HepG2 (cell line): Measurements from ENCODE around the gene TIAM1. TPM values are rescaled to one million over a fixed set of nuclear protein-coding genes. Genes with fewer than 3 reads are reported as not detected.

Experiments
- ATAC-seq: fragments of 200-7000 bp; cut with Tn5 transposase; 3 replicates; pipeline ENCODE4 v1.9.1; 2020; ENCODE audit warnings: mild to moderate bottlenecking, moderate library complexity
- BruUV-seq: library from RNA; stranded (reverse); fragments of 400-500 nt; replicated peaks from 2 replicates; lab custom pipeline; 2021; lab: Mats Ljungman, UMichigan
- CTCF ChIA-PET: fragments of 300-600 bp; formaldehyde crosslinking; extraction: SDS; loops from one replicate; lab custom pipeline; 2021; ENCODE audit warnings: low total read pairs, inconsistent platforms, low intra/inter-chr PET ratio; lab: Yijun Ruan, JAX
- POLR2A ChIA-PET: fragments of 350-600 bp; sonication (Branson Sonifier 250); formaldehyde crosslinking; loops from one replicate; lab custom pipeline; 2020; ENCODE audit warnings: antibody characterized with exemption, inconsistent platforms; lab: Yijun Ruan, JAX
- DNase-seq: peaks from one replicate; pipeline ENCODE4 v3.0.0-alpha.2; 2015; ENCODE audit warnings: low spot score
- FAIRE-seq: peaks from 3 replicates; lab custom pipeline; 2011; peaks lifted over from hg19 to GRCh38; lab: Jason Lieb, UNC
- H2AFZ ChIP-seq: one replicate; pipeline ENCODE4 v1.6.1; 2011; ENCODE audit warnings: low read length, inconsistent platforms
- H3K27ac ChIP-seq: fragments of 300-600 bp; 3 replicates; pipeline ENCODE4 v1.8.0; 2011; ENCODE audit warnings: mixed run types, mild to moderate bottlenecking, mixed read lengths, low read length, inconsistent platforms; ENCODE audit not compliant: insufficient read depth; ENCODE audit errors: extremely low read length
- H3K27me3 ChIP-seq, 2 experiments: fragments of 200-600 bp in 1 of 2; 2 replicates in 1 of 2; 3 replicates in 1 of 2; pipeline versions ENCODE4 v1.6.0 to v1.8.0; 2011; ENCODE audit warnings: low read length in 2 of 2, mild to moderate bottlenecking in 2 of 2, moderate library complexity in 2 of 2, inconsistent platforms in 1 of 2; ENCODE audit not compliant: insufficient read depth in 2 of 2, control insufficient read depth in 1 of 2
- H3K36me3 ChIP-seq, 2 experiments: fragments of 200-600 bp in 1 of 2; replicated peaks in 1 of 2; 2 replicates in 1 of 2; 3 replicates in 1 of 2; pipeline versions ENCODE4 v1.5.1 to v1.8.0; 2011; ENCODE audit warnings: low read length in 2 of 2, inconsistent platforms in 1 of 2; ENCODE audit not compliant: insufficient read depth in 2 of 2, control insufficient read depth in 1 of 2
- H3K4me1 ChIP-seq: 2 replicates; pipeline ENCODE4 v1.5.1; 2012; ENCODE audit warnings: low read length, inconsistent platforms; ENCODE audit not compliant: insufficient read depth
- H3K4me2 ChIP-seq: 2 replicates; pipeline ENCODE4 v1.6.0; 2011; ENCODE audit warnings: low read depth, low read length, inconsistent platforms
- H3K4me3 ChIP-seq, 3 experiments: fragments of 200-600 bp in 1 of 3; sonication (generic), shearing (Covaris generic) in 1 of 3; replicated peaks in 1 of 3; 2 replicates each; pipeline ENCODE4 v1.5.1; 2011 to 2016; ENCODE audit warnings: low read length in 3 of 3, inconsistent platforms in 2 of 3, low read depth in 2 of 3, mild to moderate bottlenecking in 2 of 3, control low read depth in 1 of 3, mixed read lengths in 1 of 3; ENCODE audit not compliant: insufficient read depth in 1 of 3
- H3K79me2 ChIP-seq: one replicate; pipeline ENCODE4 v1.6.1; 2011; ENCODE audit warnings: low read length, inconsistent platforms; ENCODE audit not compliant: insufficient read depth
- H3K9ac ChIP-seq: 2 replicates; pipeline ENCODE4 v1.6.0; 2011; ENCODE audit warnings: mild to moderate bottlenecking, low read depth, low read length, inconsistent platforms; ENCODE audit not compliant: insufficient read depth
- H3K9me3 ChIP-seq: 2 replicates; pipeline ENCODE4 v1.5.1; 2012; ENCODE audit warnings: mild to moderate bottlenecking, low read length
- H4K20me1 ChIP-seq: 2 replicates; pipeline ENCODE4 v1.6.0; 2011; ENCODE audit warnings: inconsistent platforms, mild to moderate bottlenecking, low read length, moderate library complexity; ENCODE audit not compliant: insufficient read depth
- KAT8 ChIP-seq: IDR thresholded peaks from 2 replicates; pipeline ENCODE4 v1.6.1; 2016; ENCODE audit warnings: missing genetic modification reagents, missing compliant biosample characterization
- KDM2A ChIP-seq: sonication (generic); formaldehyde crosslinking; IDR thresholded peaks from 2 replicates; pipeline ENCODE4 v1.4.0; 2020; ENCODE audit warnings: low read depth, missing genetic modification reagents, borderline replicate concordance
- NAIF1 ChIP-seq: sonication (generic); formaldehyde crosslinking; IDR thresholded peaks from 2 replicates; pipeline ENCODE4 v1.5.0; 2020; ENCODE audit warnings: mild to moderate bottlenecking, missing genetic modification reagents, borderline replicate concordance
- SIN3B ChIP-seq: fragments of 150-350 bp; IDR thresholded peaks from 2 replicates; pipeline ENCODE4 v1.6.1; 2014; ENCODE audit warnings: low read length
- SRSF1 ChIP-seq: fragments of 200-400 bp; formaldehyde crosslinking; optimal IDR thresholded peaks from 2 replicates; pipeline ENCODE3; 2017; ENCODE audit warnings: mild to moderate bottlenecking, low read depth, low read length, moderate library complexity
- ZBTB7B ChIP-seq: sonication (generic); formaldehyde crosslinking; IDR thresholded peaks from 2 replicates; pipeline ENCODE4 v1.4.0; 2020; ENCODE audit warnings: missing genetic modification reagents
- ZKSCAN1 ChIP-seq: fragments of 150-350 bp; IDR thresholded peaks from 2 replicates; pipeline ENCODE4 v1.6.1; 2014; ENCODE audit warnings: low read length
- ZNF10 ChIP-seq: sonication (generic); formaldehyde crosslinking; IDR thresholded peaks from 2 replicates; pipeline ENCODE4 v1.4.0; 2020; ENCODE audit warnings: mild to moderate bottlenecking, low read depth, missing genetic modification reagents, borderline replicate concordance
- ZNF337 ChIP-seq: sonication (generic); formaldehyde crosslinking; IDR thresholded peaks from 2 replicates; pipeline ENCODE4 v1.5.1; 2020; ENCODE audit warnings: missing genetic modification reagents, low read depth, mild to moderate bottlenecking, borderline replicate concordance
- ZNF350 ChIP-seq: sonication (generic); formaldehyde crosslinking; IDR thresholded peaks from 2 replicates; pipeline ENCODE4 v1.4.0; 2020; ENCODE audit warnings: mild to moderate bottlenecking, low read depth, missing genetic modification reagents, borderline replicate concordance
- ZNF431 ChIP-seq: sonication (generic); formaldehyde crosslinking; IDR thresholded peaks from 2 replicates; pipeline ENCODE4 v1.9.0; 2022; ENCODE audit warnings: missing genetic modification reagents, low read depth, mild to moderate bottlenecking, borderline replicate concordance
- ZNF740 ChIP-seq: sonication (generic); formaldehyde crosslinking; IDR thresholded peaks from 2 replicates; pipeline ENCODE4 v1.4.0; 2020; ENCODE audit warnings: missing genetic modification reagents
- WGBS: methylation state at CpG from one replicate; pipeline ENCODE4 v1.1.6; 2017; ENCODE audit warnings: low lambda C conversion rate; 5-methylcytosine and 5-hydroxymethylcytosine counted together
- in situ Hi-C: cut with HindIII; loops from 2 replicates; pipeline ENCODE4 v1.10.0; 2017; ENCODE audit warnings: low pct_unique_long_range_greater_than_20kb; ENCODE audit not compliant: extremely low pct_ligation_motif_present
- intact Hi-C: fragments of 100-400 bp; cut with micrococcal nuclease; formaldehyde crosslinking; loops from one replicate; pipeline ENCODE4 v1.10.0; 2022; ENCODE audit not compliant: unreplicated experiment
- polyA plus RNA-seq, 8 experiments: library from polyadenylated mRNA; depleted of rRNA in 3 of 8; stranded (reverse) in 7 of 8; unstranded in 1 of 8; fragments of >200 nt; fragmentation: Illumina TruSeq in 4 of 8; extraction: Trizol in 4 of 8; gene quantifications; 2 replicates each; pipeline versions ENCODE4 v1.2.1 to v1.2.3, GENCODE V29; 2011 to 2016; ENCODE audit warnings: low read depth in 4 of 8, missing spikeins in 1 of 8, mixed read lengths in 1 of 8; ENCODE audit not compliant: insufficient read depth in 1 of 8
- total RNA-seq, 5 experiments: library from RNA; depleted of rRNA; stranded (reverse); fragments of >200 nt; fragmentation: Illumina TruSeq; extraction: Trizol; gene quantifications; 2 replicates each; pipeline ENCODE4 v1.2.3, GENCODE V29; 2016; ENCODE audit warnings: low read depth in 1 of 5
- TF ChIP-seq, protein P1 (sequence below): sonication (generic); formaldehyde crosslinking; IDR thresholded peaks from 2 replicates; pipeline ENCODE4 v1.8.0; 2022; ENCODE audit warnings: low read depth, missing genetic modification reagents
- TF ChIP-seq, protein P2 (sequence below): IDR thresholded peaks from 2 replicates; pipeline ENCODE4 v1.6.1; 2012; ENCODE audit warnings: low read depth, low read length, improper control_type of control experiment

TIAM1 gene
- total and polyA plus RNA-seq, 2 of the 13 experiments (the other 11 are each of a cell fraction or from before 2014, with no cell fraction given): 0.13 to 0.24 TPM

DNA sequence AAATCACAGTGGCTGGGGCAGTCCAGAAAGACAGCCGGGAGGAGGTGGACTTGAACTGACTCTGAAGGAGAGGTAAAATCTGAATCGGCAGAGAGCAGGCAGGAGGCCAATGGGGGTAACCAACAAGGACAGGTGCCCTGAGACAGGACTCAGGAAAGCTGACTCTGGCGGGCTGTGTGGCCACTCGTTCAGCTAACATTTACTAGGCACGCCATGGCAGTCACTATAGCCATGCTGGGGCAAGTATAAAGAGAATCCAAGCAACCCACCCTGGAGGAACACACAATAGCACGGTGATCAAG, 7.4 kb downstream of the TIAM1 start:
- CTCF ChIA-PET: no interaction called here
- in situ Hi-C loops: no loop called here

More for the DNA sequence above, 7.4 kb downstream of the TIAM1 start:
- H3K4me1 ChIP-seq: no peaks in the 10 kb centered on the region
- H3K4me2 ChIP-seq: no peak overlapping the region
- no peaks in the 10 kb centered on the region for H3K79me2 ChIP-seq
- FAIRE-seq (no peak), ATAC-seq (no peak), DNase-seq (no peak)
- H3K27me3 ChIP-seq: no peaks in the 10 kb centered on the region
- no peak overlapping the region for H3K9ac ChIP-seq
- H2AFZ ChIP-seq: no peak overlapping the region
- H3K27ac ChIP-seq: no peak overlapping the region
- intact Hi-C loops: no loop called here
- no TSS peak for BruUV-seq
- no peaks in the 10 kb centered on the region for H3K36me3 ChIP-seq
- H4K20me1 ChIP-seq: no peaks in the 10 kb centered on the region
- 23% methylated on average over 4 of the region's 6 CpGs for WGBS
- H3K4me3 ChIP-seq: no peak overlapping the region
- POLR2A ChIA-PET: no interaction called here
- TF ChIP-seq ZBTB7B (CRISPR knock-in tag): no peak
- no peak for TF ChIP-seq ZNF431 (CRISPR knock-in tag)
- TF ChIP-seq, protein P1, sequence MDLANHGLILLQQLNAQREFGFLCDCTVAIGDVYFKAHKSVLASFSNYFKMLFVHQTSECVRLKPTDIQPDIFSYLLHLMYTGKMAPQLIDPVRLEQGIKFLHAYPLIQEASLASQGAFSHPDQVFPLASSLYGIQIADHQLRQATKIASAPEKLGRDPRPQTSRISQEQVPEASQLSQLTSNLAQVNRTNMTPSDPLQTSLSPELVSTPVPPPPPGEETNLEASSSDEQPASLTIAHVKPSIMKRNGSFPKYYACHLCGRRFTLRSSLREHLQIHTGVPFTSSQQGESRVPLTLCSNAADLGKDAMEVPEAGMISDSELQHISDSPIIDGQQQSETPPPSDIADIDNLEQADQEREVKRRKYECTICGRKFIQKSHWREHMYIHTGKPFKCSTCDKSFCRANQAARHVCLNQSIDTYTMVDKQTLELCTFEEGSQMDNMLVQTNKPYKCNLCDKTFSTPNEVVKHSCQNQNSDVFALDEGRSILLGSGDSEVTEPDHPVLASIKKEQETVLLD: no peak
- no peak for TF ChIP-seq SIN3B
- TF ChIP-seq KAT8: no peak
- TF ChIP-seq SRSF1: no peak
- no peak for TF ChIP-seq ZNF337 (CRISPR knock-in tag)
- TF ChIP-seq ZNF350 (CRISPR knock-in tag): no peak
- no peak for TF ChIP-seq ZKSCAN1
- TF ChIP-seq, protein P2, sequence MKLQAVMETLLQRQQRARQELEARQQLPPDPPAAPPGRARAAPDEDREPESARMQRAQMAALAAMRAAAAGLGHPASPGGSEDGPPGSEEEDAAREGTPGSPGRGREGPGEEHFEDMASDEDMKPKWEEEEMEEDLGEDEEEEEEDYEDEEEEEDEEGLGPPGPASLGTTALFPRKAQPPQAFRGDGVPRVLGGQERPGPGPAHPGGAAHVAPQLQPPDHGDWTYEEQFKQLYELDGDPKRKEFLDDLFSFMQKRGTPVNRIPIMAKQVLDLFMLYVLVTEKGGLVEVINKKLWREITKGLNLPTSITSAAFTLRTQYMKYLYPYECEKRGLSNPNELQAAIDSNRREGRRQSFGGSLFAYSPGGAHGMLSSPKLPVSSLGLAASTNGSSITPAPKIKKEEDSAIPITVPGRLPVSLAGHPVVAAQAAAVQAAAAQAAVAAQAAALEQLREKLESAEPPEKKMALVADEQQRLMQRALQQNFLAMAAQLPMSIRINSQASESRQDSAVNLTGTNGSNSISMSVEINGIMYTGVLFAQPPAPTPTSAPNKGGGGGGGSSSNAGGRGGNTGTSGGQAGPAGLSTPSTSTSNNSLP: no peak
- no peak for TF ChIP-seq KDM2A (CRISPR knock-in tag)
- TF ChIP-seq ZNF740 (CRISPR knock-in tag): no peak
- TF ChIP-seq ZNF10 (CRISPR knock-in tag): no peak
- TF ChIP-seq NAIF1 (CRISPR knock-in tag): no peak
- TF ChIP-seq, all 625 proteins: peak for 0
- H3K9me3 ChIP-seq: no peaks in the 10 kb centered on the region
